WTC11 (cell line): Measurements from ENCODE around the gene SEMA4D.

Experiments used
- CBFB ChIP-seq: sonication (generic); formaldehyde crosslinking; IDR thresholded peaks from 2 replicates; pipeline ENCODE4 v1.8.1; 2022; ENCODE audit warnings: mild to moderate bottlenecking, low read depth, missing genetic modification reagents
- HMGXB4 ChIP-seq: sonication (generic); formaldehyde crosslinking; IDR thresholded peaks from 2 replicates; pipeline ENCODE4 v1.8.1; 2023; ENCODE audit warnings: mild to moderate bottlenecking, moderate library complexity, missing genetic modification reagents

DNA sequence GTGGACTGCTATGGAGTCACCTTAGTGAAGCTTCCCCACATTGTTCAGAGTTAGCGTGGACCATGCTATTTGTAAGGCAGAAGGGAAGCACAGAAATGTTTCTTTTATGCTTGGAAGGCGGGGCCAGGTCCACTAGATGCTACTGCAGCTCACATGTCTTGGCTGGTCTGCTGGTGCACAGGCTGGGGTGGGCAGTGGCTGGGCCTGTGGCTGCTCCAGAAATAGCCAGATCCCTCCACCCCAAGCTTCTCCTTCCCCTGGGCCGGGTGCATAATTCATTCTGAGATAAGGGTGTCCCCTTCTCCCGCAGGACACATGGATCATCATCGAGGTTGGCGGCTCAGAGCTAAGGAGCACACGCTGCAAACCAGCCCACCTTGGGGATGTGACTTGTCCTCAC, 14.5 kb upstream of the SEMA4D start:
- TF ChIP-seq HMGXB4 (CRISPR knock-in tag), result no peak
- TF ChIP-seq CBFB (CRISPR knock-in tag), result no peak
